Measurements from ENCODE around the gene CES1. TPM values are rescaled to one million over a fixed set of nuclear protein-coding genes. Genes with fewer than 3 reads are reported as not detected.

The CES1 gene
- total and polyA plus RNA-seq, 2 of the 8 experiments (the other 6 are each of a cell fraction or from before 2014, with no cell fraction given) = 0.91 to 1.2 TPM

GRCh38 chr16:55828680-55829079 lies 4.2 kb downstream of the CES1 start:
- Histone ChIP-seq H3K27me3 (replicated peaks in 1 of 4; ENCODE audit: control insufficient read depth in 3 of 4, extremely low read depth in 1 of 4, insufficient read depth in 3 of 4, low read length in 3 of 4) (no peaks in the 10 kb centered on the region), H3K9ac (replicated peaks in 1 of 4; ENCODE audit: extremely low read depth in 1 of 4, low read depth in 3 of 4, low read length in 3 of 4) (no peak overlapping the region), H2AFZ (ENCODE audit: low read length) (no peak overlapping the region), H2BK12ac (ENCODE audit: low read depth, low read length) (no peak overlapping the region), H3K23ac (ENCODE audit: insufficient read length) (no peak overlapping the region), H3K9me3 (ENCODE audit: insufficient read depth in 2 of 2, low read depth in 1 of 2, low read length in 1 of 2) (no peaks in the 10 kb centered on the region), H3K79me1 (ENCODE audit: low read depth, low read length) (no peaks in the 10 kb centered on the region), H3K18ac (ENCODE audit: extremely low read depth, low read length) (no peak overlapping the region), H4K5ac (ENCODE audit: insufficient read length, low read depth, low read length) (no peak overlapping the region), H3K23me2 (ENCODE audit: low read depth, low read length) (no peaks in the 10 kb centered on the region), H3K4me2 (ENCODE audit: insufficient read depth in 1 of 2, low read depth in 2 of 2, low read length in 2 of 2) (no peak overlapping the region), H3K4me1 (replicated peaks in 1 of 4; ENCODE audit: control insufficient read depth in 3 of 4, insufficient read depth in 4 of 4, low read length in 3 of 4) (no peaks in the 10 kb centered on the region), H3K27ac (ENCODE audit: low read depth, low read length) (no peak overlapping the region), H3K4ac (replicated peaks; ENCODE audit: insufficient read length, low read depth, low read length) (no peak overlapping the region), H2BK120ac (replicated peaks; ENCODE audit: low read depth, low read length) (no peak overlapping the region), H2BK20ac (ENCODE audit: low read length) (no peak overlapping the region), H2AK5ac (ENCODE audit: low read depth, low read length) (no peak overlapping the region), H3K14ac (ENCODE audit: insufficient read length) (no peak overlapping the region), H4K8ac (ENCODE audit: extremely low read depth, insufficient read depth, low read length) (peak overlapping the region; percentile 8; the same call in 1 of the 2 replicates), H3K56ac (replicated peaks; ENCODE audit: insufficient read length, low read depth, low read length) (no peak overlapping the region), H4K20me1 (replicated peaks in 1 of 2; ENCODE audit: control insufficient read depth in 1 of 2, insufficient read depth in 2 of 2, low read length in 2 of 2) (no peaks in the 10 kb centered on the region), H2BK15ac (ENCODE audit: low read length) (no peak overlapping the region), H2BK5ac (ENCODE audit: low read depth, low read length) (no peak overlapping the region), H3K79me2 (ENCODE audit: control insufficient read depth in 1 of 2, insufficient read depth in 2 of 2, low read length in 2 of 2) (no peaks in the 10 kb centered on the region), H3K36me3 (ENCODE audit: control insufficient read depth in 2 of 4, insufficient read depth in 4 of 4, low read length in 3 of 4) (no peaks in the 10 kb centered on the region), H4K91ac (replicated peaks; ENCODE audit: insufficient read length, low read length) (no peak overlapping the region), H3K4me3 (ENCODE audit: extremely low read depth in 1 of 4, insufficient read depth in 2 of 4, low read depth in 3 of 4, low read length in 4 of 4) (no peak overlapping the region)
- 69% methylated on average over 10 of the region's 10 CpGs; no CpG with 5 or more reads in 1 of the 2 experiments for WGBS, 2 experiments (ENCODE audit: extremely low coverage in 1 of 2, insufficient coverage in 1 of 2, insufficient read length in 1 of 2, insufficient replicate concordance in 2 of 2, low coverage in 1 of 2, low lambda C conversion rate in 2 of 2, missing lambda C conversion rate in 1 of 2)
- TF ChIP-seq CBX8 (IDR thresholded peaks at IDR 0.05; ENCODE audit: borderline replicate concordance, low read depth, low read length) (no peak), CHD2 (IDR thresholded peaks at IDR 0.05; ENCODE audit: low read length) (no peak), CREB1 (IDR thresholded peaks at IDR 0.05) (no peak), SIRT6 (IDR thresholded peaks at IDR 0.05; ENCODE audit: low read length) (no peak), TEAD4 (IDR thresholded peaks at IDR 0.05; ENCODE audit: low read depth, low read length) (no peak), BCL11A (IDR thresholded peaks at IDR 0.05; ENCODE audit: low read depth in 2 of 2, low read length in 2 of 2) (no peak), SP4 (IDR thresholded peaks at IDR 0.05; ENCODE audit: low read length) (no peak), JUN (IDR thresholded peaks at IDR 0.05; ENCODE audit: low read depth, low read length) (no peak), CHD1 (IDR thresholded peaks at IDR 0.05; ENCODE audit: low read depth, low read length) (no peak)
- CTCF ChIA-PET (ENCODE audit: partially characterized antibody) = interaction anchor here (1.1 kb wide), 1 partner anchor 364 kb away, joined by 3 read pairs; no protein-coding TSS in a partner anchor
- POLR2A ChIA-PET (ENCODE audit: partially characterized antibody) = no interaction called here
- DNase-seq (ENCODE audit: low read depth in 1 of 2, low spot score in 2 of 2) (no peak), FAIRE-seq (no peak)

All from H1 (cell line).